ENCODE data around the gene AZU1. TPM values are rescaled to one million over a fixed set of nuclear protein-coding genes. Genes with fewer than 3 reads are reported as not detected.
"Not testable (repeated sequence)": the region's sequence is repeated elsewhere in the genome, so short reads cannot be mapped to it uniquely, and the experiment has no call there.

Gene AZU1
- polyA plus RNA-seq, 2 donors, result not detected

DNA sequence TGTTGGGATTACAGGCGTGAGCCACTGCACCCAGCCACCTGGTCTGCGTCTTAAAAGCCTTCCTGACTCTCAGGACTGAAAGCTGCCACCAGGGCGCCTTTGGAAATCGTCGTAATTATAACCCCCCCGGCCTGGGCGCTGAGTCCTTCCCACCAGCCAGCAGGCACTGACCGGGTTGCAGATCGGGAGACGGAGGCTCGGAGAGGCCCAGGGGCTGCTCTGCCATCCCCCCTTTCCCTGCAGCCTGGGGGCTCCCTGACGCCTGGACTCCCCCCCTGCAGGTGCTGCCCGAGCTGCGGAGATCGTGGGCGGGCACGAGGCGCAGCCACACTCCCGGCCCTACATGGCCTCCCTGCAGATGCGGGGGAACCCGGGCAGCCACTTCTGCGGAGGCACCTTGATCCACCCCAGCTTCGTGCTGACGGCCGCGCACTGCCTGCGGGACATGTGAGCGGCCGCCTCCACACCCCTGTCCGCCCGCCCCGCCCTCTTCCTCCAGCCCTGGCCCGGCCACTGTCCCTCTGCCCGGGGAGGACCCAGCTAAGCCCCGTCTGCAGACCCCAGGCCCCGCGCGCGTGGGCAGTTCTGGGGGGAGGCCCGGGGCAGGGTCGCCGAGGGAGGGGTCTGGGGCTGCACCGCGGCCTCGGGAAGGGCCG, 15.7 kb downstream of the AZU1 start:
- H3K27ac ChIP-seq (ENCODE audit: low read depth in 2 of 2, low read length in 1 of 2), result no peak overlapping the region
- no peaks in the 10 kb centered on the region for H3K36me3 ChIP-seq (ENCODE audit: control insufficient read depth in 2 of 2, insufficient read depth in 2 of 2, low read length in 1 of 2)
- H3K9me3 ChIP-seq (ENCODE audit: control insufficient read depth in 2 of 2, insufficient read depth in 1 of 2, low read depth in 1 of 2, low read length in 1 of 2), result no peaks in the 10 kb centered on the region
- H3K4me1 ChIP-seq (ENCODE audit: control insufficient read depth in 2 of 2, insufficient read depth in 2 of 2, low read length in 1 of 2), result peaks cover 0 to 8% of the 10 kb centered on the region in 2 donors
- H3K4me3 ChIP-seq (ENCODE audit: low read depth in 1 of 2, low read length in 2 of 2), result no peak overlapping the region
- WGBS, 2 donors, result 4 to 6% methylated on average over 46 of the region's 46 CpGs
- H3K27me3 ChIP-seq (ENCODE audit: control insufficient read depth in 1 of 2, insufficient read depth in 2 of 2, low read length in 2 of 2), result peaks cover 0 to 13% of the 10 kb centered on the region in 2 donors

DNA sequence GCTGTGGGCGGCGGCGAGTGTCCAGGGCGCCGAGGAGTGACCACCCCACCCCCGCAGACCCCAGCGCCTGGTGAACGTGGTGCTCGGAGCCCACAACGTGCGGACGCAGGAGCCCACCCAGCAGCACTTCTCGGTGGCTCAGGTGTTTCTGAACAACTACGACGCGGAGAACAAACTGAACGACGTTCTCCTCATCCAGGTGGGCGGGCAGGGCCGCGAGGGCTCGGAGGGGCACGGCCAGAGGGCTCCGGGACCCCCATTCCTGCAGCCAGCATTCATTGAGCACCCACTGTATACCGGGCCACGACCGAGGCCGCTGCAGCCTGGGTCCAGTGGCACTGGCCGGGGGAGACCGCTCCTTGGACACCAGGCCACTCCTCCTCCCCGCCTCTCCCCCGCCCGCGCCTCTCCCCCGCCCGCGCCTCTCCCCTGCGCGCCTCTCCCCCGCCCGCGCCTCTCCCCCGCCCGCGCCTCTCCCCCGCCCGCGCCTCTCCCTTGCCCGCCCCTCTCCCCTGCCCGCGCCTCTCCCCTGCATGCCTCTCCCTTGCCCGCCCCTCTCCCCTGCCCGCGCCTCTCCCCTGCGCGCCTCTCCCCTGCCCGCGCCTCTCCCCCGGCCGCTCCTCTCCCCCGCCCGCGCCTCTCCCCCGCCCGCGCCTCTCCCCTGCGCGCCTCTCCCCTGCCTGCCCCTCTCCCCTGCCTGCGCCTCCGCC, 16.4 kb downstream of the AZU1 start:
- Histone ChIP-seq H3K4me1 (ENCODE audit: control insufficient read depth in 2 of 2, insufficient read depth in 2 of 2, low read length in 1 of 2) (peaks cover 0 to 8% of the 10 kb centered on the region in 2 donors), H3K36me3 (ENCODE audit: control insufficient read depth in 2 of 2, insufficient read depth in 2 of 2, low read length in 1 of 2) (no peaks in the 10 kb centered on the region), H3K27me3 (ENCODE audit: control insufficient read depth in 1 of 2, insufficient read depth in 2 of 2, low read length in 2 of 2) (peaks cover 0 to 13% of the 10 kb centered on the region in 2 donors), H3K9me3 (ENCODE audit: control insufficient read depth in 2 of 2, insufficient read depth in 1 of 2, low read depth in 1 of 2, low read length in 1 of 2) (no peaks in the 10 kb centered on the region), H3K4me3 (ENCODE audit: low read depth in 1 of 2, low read length in 2 of 2) (no peak overlapping the region), H3K27ac (ENCODE audit: low read depth in 2 of 2, low read length in 1 of 2) (no peak overlapping the region)
- 9 to 23% methylated on average over 31 to 64 of the region's 70 CpGs for WGBS, 2 donors

DNA sequence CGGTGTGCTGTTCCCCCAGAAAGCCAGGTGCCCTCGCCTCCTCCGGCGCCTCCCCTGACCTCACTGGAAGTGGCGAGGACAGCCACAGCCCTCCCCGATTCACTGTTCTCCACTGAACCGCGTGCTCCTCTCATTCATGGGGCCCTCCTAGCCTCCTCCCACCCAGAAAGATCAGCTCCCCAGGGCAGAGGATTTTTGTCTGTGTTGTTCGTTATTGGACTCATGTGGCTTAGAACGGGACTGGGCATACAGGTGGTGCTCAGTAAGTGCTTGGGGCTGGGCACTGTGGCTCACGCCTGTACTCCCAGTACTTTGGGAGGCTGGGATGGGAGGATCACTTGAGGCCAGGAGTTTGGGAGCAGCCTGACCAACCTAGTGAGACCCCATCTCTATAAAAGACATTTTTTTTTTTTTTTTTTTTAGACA, 16.9 kb downstream of the AZU1 start:
- H3K4me1 ChIP-seq (ENCODE audit: control insufficient read depth in 2 of 2, insufficient read depth in 2 of 2, low read length in 1 of 2), result peaks cover 0 to 8% of the 10 kb centered on the region in 2 donors
- WGBS, 2 donors, result 21 to 29% methylated on average over 11 of the region's 11 CpGs
- peaks cover 0 to 13% of the 10 kb centered on the region in 2 donors for H3K27me3 ChIP-seq (ENCODE audit: control insufficient read depth in 1 of 2, insufficient read depth in 2 of 2, low read length in 2 of 2)
- H3K4me3 ChIP-seq (ENCODE audit: low read depth in 1 of 2, low read length in 2 of 2), result no peak overlapping the region
- H3K27ac ChIP-seq (ENCODE audit: low read depth in 2 of 2, low read length in 1 of 2), result no peak overlapping the region
- no peaks in the 10 kb centered on the region for H3K9me3 ChIP-seq (ENCODE audit: control insufficient read depth in 2 of 2, insufficient read depth in 1 of 2, low read depth in 1 of 2, low read length in 1 of 2)
- no peaks in the 10 kb centered on the region for H3K36me3 ChIP-seq (ENCODE audit: control insufficient read depth in 2 of 2, insufficient read depth in 2 of 2, low read length in 1 of 2)

DNA sequence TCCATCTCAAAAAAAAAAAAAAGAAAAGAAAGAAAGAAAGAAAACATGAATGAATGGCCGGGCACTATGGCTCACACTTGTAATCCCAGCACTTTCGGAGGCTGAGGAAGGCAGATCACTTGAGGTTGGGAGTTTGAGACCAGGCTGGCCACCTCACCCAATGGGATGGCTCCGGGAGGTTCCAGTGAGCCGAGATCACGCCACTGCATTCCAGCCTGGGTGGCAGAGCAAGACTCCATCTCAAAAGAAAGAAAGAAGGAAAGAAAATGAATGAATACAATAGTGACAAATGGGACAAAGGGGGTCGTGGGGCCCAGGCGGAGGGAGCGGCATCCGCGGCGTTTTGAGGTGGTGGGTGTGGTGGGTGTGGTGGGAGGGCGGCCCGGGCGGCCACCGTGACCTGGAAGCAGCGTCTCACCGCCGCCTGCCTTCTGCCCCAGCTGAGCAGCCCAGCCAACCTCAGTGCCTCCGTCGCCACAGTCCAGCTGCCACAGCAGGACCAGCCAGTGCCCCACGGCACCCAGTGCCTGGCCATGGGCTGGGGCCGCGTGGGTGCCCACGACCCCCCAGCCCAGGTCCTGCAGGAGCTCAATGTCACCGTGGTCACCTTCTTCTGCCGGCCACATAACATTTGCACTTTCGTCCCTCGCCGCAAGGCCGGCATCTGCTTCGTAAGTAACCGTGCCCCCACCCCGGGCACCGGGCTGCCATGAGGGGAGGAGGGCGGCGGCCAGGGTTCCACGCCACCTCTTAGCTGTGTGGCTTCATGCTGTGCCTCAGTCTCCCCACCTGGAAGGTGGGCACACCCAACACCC, 18.3 kb downstream of the AZU1 start:
- 62 to 74% methylated on average over 34 to 37 of the region's 37 CpGs for WGBS, 2 donors
- H3K27ac ChIP-seq (ENCODE audit: low read depth in 2 of 2, low read length in 1 of 2), result no peak overlapping the region
- no peaks in the 10 kb centered on the region for H3K9me3 ChIP-seq (ENCODE audit: control insufficient read depth in 2 of 2, insufficient read depth in 1 of 2, low read depth in 1 of 2, low read length in 1 of 2)
- no peaks in the 10 kb centered on the region for H3K36me3 ChIP-seq (ENCODE audit: control insufficient read depth in 2 of 2, insufficient read depth in 2 of 2, low read length in 1 of 2)
- H3K27me3 ChIP-seq (ENCODE audit: control insufficient read depth in 1 of 2, insufficient read depth in 2 of 2, low read length in 2 of 2), result peaks cover 0 to 13% of the 10 kb centered on the region in 2 donors
- H3K4me1 ChIP-seq (ENCODE audit: control insufficient read depth in 2 of 2, insufficient read depth in 2 of 2, low read length in 1 of 2), result peaks cover 0 to 11% of the 10 kb centered on the region in 2 donors
- H3K4me3 ChIP-seq (ENCODE audit: low read depth in 1 of 2, low read length in 2 of 2), result no peak overlapping the region

DNA sequence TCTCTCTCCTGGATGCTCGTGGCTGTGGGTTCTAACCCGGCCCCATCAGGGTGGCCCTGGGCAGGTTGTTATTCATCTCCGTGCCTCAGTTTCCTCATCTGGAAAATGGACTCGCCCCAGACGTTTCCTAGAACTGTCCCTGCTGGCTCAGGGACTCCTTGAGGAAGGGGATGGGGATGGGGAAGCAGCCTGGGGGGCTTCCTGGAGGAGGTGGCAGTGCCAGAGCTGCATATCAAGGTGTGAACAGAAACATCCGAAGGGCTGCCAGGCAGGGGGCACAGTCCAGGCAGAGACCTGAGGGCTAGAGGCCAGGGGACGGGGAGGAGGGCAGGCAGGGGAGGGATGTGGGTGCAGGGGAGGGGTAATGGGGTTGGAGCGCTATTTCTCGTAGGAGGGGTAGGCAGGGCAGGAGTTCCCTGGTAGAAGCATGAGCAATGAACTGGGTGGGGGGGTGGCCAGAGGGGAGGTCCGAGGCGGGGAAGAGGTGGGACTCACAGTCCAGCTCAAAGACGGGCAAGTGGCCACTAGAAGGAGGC, 20.8 kb downstream of the AZU1 start:
- H3K36me3 ChIP-seq (ENCODE audit: control insufficient read depth in 2 of 2, insufficient read depth in 2 of 2, low read length in 1 of 2), result no peaks in the 10 kb centered on the region
- H3K27ac ChIP-seq (ENCODE audit: low read depth in 2 of 2, low read length in 1 of 2), result no peak overlapping the region
- H3K27me3 ChIP-seq (ENCODE audit: control insufficient read depth in 1 of 2, insufficient read depth in 2 of 2, low read length in 2 of 2), result peaks cover 0 to 14% of the 10 kb centered on the region in 2 donors
- peaks cover 0 to 11% of the 10 kb centered on the region in 2 donors for H3K4me1 ChIP-seq (ENCODE audit: control insufficient read depth in 2 of 2, insufficient read depth in 2 of 2, low read length in 1 of 2)
- no peaks in the 10 kb centered on the region for H3K9me3 ChIP-seq (ENCODE audit: control insufficient read depth in 2 of 2, insufficient read depth in 1 of 2, low read depth in 1 of 2, low read length in 1 of 2)
- no peak overlapping the region for H3K4me3 ChIP-seq (ENCODE audit: low read depth in 1 of 2, low read length in 2 of 2)
- WGBS, 2 donors, result 40 to 43% methylated on average over 12 of the region's 12 CpGs

DNA sequence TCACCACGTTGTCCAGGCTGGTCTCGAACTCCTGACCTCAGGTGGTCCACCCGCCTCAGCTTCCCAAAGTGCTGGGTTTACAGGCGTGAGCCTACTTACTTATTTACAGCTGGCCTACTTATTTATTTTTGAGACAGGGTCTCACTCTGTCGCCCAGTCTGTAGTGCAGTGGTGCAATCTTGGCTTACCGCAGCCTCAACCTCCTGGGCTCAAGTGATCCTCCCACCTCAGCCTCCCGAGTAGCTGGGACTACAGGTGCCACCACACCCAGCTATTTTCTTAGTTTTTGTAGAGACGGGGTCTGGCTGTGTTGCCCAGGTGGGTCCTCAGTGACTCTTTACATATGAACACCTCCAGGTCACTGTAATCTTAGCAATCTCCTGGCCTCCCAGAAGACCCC, 21.6 kb downstream of the AZU1 start:
- H3K27me3 ChIP-seq (ENCODE audit: control insufficient read depth in 1 of 2, insufficient read depth in 2 of 2, low read length in 2 of 2), result peaks cover 0 to 10% of the 10 kb centered on the region in 2 donors
- WGBS, 2 donors, result 76 to 87% methylated on average over 8 of the region's 8 CpGs
- H3K9me3 ChIP-seq (ENCODE audit: control insufficient read depth in 2 of 2, insufficient read depth in 1 of 2, low read depth in 1 of 2, low read length in 1 of 2), result not testable (repeated sequence)

DNA sequence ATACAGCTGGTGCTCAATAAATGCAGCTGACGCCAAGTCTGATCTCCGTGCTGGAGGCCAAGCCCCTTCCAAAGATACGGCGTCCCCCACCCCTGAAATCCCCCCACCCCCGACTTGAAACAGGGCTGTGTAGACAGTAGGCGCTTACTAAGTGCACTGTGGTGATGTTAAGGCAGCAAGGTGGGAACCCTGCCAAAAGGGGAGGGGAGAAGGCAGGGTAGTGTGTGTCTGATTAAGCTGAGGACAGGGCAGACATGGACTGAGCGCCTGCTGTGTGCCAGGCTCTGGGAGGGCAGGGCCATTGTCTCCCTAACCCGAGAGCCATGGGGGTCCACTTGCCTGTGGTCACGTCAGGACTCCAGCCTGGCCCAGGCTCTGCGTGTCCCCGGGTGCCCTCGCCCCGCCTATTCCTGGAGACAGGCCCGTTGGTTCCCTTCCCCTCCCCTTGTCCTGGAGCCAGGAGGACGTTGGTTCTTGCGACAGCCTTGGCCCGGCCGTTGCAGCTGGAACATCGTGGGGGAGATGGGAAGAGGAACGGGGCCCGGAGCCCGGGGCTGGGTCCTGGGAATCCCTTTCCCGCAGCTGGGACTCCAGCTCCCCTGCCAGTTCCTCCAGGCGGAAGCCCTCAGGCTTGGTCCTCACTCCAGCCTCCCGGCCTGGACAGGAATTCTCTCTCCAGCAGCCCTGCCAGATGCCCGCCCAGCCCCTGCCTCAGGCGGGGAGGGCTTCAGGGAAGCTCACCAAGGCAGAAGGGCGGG, 22.8 kb downstream of the AZU1 start:
- Histone ChIP-seq H3K4me3 (ENCODE audit: low read depth in 1 of 2, low read length in 2 of 2) (no peak overlapping the region), H3K36me3 (ENCODE audit: control insufficient read depth in 2 of 2, insufficient read depth in 2 of 2, low read length in 1 of 2) (no peaks in the 10 kb centered on the region), H3K27ac (ENCODE audit: low read depth in 2 of 2, low read length in 1 of 2) (peak overlapping the region; percentile 53 to 73), H3K27me3 (ENCODE audit: control insufficient read depth in 1 of 2, insufficient read depth in 2 of 2, low read length in 2 of 2) (peaks cover 0 to 10% of the 10 kb centered on the region in 2 donors), H3K9me3 (ENCODE audit: control insufficient read depth in 2 of 2, insufficient read depth in 1 of 2, low read depth in 1 of 2, low read length in 1 of 2) (no peaks in the 10 kb centered on the region), H3K4me1 (ENCODE audit: control insufficient read depth in 2 of 2, insufficient read depth in 2 of 2, low read length in 1 of 2) (peaks cover 0 to 6% of the 10 kb centered on the region in 2 donors)
- 17% methylated on average over 26 to 28 of the region's 28 CpGs for WGBS, 2 donors

More for the DNA sequence above, 21.6 kb downstream of the AZU1 start:
- not testable (repeated sequence) for H3K36me3 ChIP-seq (ENCODE audit: control insufficient read depth in 2 of 2, insufficient read depth in 2 of 2, low read length in 1 of 2); H3K27ac ChIP-seq (ENCODE audit: low read depth in 2 of 2, low read length in 1 of 2); H3K4me1 ChIP-seq (ENCODE audit: control insufficient read depth in 2 of 2, insufficient read depth in 2 of 2, low read length in 1 of 2); H3K4me3 ChIP-seq (ENCODE audit: low read depth in 1 of 2, low read length in 2 of 2)

DNA sequence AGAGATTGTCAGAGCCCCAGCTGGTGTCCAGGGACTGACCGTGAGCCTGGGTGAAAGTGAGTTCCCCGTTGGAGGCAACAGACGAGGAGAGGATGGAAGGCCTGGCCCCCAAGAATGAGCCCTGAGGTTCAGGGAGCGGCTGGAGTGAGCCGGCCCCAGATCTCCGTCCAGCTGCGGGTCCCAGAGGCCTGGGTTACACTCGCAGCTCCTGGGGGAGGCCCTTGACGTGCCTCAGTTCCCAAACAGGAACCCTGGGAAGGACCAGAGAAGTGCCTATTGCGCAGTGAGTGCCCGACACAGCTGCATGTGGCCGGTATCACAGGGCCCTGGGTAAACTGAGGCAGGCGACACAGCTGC, 23.3 kb downstream of the AZU1 start:
- H3K9me3 ChIP-seq (ENCODE audit: control insufficient read depth in 2 of 2, insufficient read depth in 1 of 2, low read depth in 1 of 2, low read length in 1 of 2), result no peaks in the 10 kb centered on the region
- no peak overlapping the region for H3K4me3 ChIP-seq (ENCODE audit: low read depth in 1 of 2, low read length in 2 of 2)
- peaks cover 0 to 6% of the 10 kb centered on the region in 2 donors for H3K4me1 ChIP-seq (ENCODE audit: control insufficient read depth in 2 of 2, insufficient read depth in 2 of 2, low read length in 1 of 2)
- H3K27me3 ChIP-seq (ENCODE audit: control insufficient read depth in 1 of 2, insufficient read depth in 2 of 2, low read length in 2 of 2), result peaks cover 0 to 10% of the 10 kb centered on the region in 2 donors
- WGBS, 2 donors, result 37 to 38% methylated on average over 13 of the region's 13 CpGs
- H3K36me3 ChIP-seq (ENCODE audit: control insufficient read depth in 2 of 2, insufficient read depth in 2 of 2, low read length in 1 of 2), result no peaks in the 10 kb centered on the region
- peak overlapping the region; percentile 53 to 73 for H3K27ac ChIP-seq (ENCODE audit: low read depth in 2 of 2, low read length in 1 of 2)

Data from esophagus (tissue), 2 donors.